Measurements from ENCODE around the gene TMEM161A. TPM values are rescaled to one million over a fixed set of nuclear protein-coding genes. Genes with fewer than 3 reads are reported as not detected.

Gene TMEM161A
- total and polyA plus RNA-seq, 9 of the 15 experiments (the other 6 are each of a cell fraction or from before 2014, with no cell fraction given), result 0.63 to 92.3 (median 38.9) TPM

GRCh38 chr19:19185853-19186740, 47.8 kb upstream of the TMEM161A start (continued):
- TF ChIP-seq TSC22D4 (tag; IDR thresholded peaks at IDR 0.05), result no peak
- no peak for TF ChIP-seq CCNT2 (IDR thresholded peaks at IDR 0.05; ENCODE audit: borderline replicate concordance, extremely low read depth, insufficient read length, low read depth, low read length)
- peak; percentile 76 for TF ChIP-seq ZNF740 (CRISPR knock-in tag; IDR thresholded peaks at IDR 0.05)
- TF ChIP-seq ZNF740 (tag; IDR thresholded peaks at IDR 0.05), result no peak; a peak in 1 of 4 replicates
- no peak for TF ChIP-seq HDAC3 (IDR thresholded peaks at IDR 0.05; ENCODE audit: borderline replicate concordance, partially characterized antibody)
- TF ChIP-seq NFYB (IDR thresholded peaks at IDR 0.05; ENCODE audit: extremely low read depth, insufficient read length), result no peak
- TF ChIP-seq CTBP1 (IDR thresholded peaks at IDR 0.05; ENCODE audit: borderline replicate concordance), result peak; percentile 30; the same call in 1 of the 2 replicates
- no peak for TF ChIP-seq TAF1 (IDR thresholded peaks at IDR 0.05; ENCODE audit: control insufficient read depth, extremely low read depth, insufficient read depth, low read length, severe bottlenecking)
- TF ChIP-seq, protein P1, sequence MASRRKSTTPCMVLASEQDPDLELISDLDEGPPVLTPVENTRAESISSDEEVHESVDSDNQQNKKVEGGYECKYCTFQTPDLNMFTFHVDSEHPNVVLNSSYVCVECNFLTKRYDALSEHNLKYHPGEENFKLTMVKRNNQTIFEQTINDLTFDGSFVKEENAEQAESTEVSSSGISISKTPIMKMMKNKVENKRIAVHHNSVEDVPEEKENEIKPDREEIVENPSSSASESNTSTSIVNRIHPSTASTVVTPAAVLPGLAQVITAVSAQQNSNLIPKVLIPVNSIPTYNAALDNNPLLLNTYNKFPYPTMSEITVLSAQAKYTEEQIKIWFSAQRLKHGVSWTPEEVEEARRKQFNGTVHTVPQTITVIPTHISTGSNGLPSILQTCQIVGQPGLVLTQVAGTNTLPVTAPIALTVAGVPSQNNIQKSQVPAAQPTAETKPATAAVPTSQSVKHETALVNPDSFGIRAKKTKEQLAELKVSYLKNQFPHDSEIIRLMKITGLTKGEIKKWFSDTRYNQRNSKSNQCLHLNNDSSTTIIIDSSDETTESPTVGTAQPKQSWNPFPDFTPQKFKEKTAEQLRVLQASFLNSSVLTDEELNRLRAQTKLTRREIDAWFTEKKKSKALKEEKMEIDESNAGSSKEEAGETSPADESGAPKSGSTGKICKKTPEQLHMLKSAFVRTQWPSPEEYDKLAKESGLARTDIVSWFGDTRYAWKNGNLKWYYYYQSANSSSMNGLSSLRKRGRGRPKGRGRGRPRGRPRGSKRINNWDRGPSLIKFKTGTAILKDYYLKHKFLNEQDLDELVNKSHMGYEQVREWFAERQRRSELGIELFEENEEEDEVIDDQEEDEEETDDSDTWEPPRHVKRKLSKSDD (conservative IDR thresholded peaks at IDR 0.05; ENCODE audit: low read length), result no peak
- TF ChIP-seq ZNF584 (CRISPR knock-in tag; IDR thresholded peaks at IDR 0.05; ENCODE audit: low read depth), result no peak
- TF ChIP-seq, protein P2, sequence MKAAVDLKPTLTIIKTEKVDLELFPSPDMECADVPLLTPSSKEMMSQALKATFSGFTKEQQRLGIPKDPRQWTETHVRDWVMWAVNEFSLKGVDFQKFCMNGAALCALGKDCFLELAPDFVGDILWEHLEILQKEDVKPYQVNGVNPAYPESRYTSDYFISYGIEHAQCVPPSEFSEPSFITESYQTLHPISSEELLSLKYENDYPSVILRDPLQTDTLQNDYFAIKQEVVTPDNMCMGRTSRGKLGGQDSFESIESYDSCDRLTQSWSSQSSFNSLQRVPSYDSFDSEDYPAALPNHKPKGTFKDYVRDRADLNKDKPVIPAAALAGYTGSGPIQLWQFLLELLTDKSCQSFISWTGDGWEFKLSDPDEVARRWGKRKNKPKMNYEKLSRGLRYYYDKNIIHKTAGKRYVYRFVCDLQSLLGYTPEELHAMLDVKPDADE (conservative IDR thresholded peaks at IDR 0.05; ENCODE audit: control insufficient read depth, low read depth, low read length), result no peak
- TF ChIP-seq BDP1 (IDR thresholded peaks at IDR 0.05; ENCODE audit: insufficient read depth, insufficient read length), result no peak
- TF ChIP-seq ZNF707 (CRISPR knock-in tag; conservative IDR thresholded peaks at IDR 0.05), result no peak
- TF ChIP-seq ZNF778 (CRISPR knock-in tag; IDR thresholded peaks at IDR 0.05), result no peak
- TF ChIP-seq, protein P3, sequence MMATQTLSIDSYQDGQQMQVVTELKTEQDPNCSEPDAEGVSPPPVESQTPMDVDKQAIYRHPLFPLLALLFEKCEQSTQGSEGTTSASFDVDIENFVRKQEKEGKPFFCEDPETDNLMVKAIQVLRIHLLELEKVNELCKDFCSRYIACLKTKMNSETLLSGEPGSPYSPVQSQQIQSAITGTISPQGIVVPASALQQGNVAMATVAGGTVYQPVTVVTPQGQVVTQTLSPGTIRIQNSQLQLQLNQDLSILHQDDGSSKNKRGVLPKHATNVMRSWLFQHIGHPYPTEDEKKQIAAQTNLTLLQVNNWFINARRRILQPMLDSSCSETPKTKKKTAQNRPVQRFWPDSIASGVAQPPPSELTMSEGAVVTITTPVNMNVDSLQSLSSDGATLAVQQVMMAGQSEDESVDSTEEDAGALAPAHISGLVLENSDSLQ (IDR thresholded peaks at IDR 0.05), result no peak
- no peak for TF ChIP-seq NR2C1 (IDR thresholded peaks at IDR 0.05)
- TF ChIP-seq NR2C1 (tag; IDR thresholded peaks at IDR 0.05), result no peak
- TF ChIP-seq, protein P4, sequence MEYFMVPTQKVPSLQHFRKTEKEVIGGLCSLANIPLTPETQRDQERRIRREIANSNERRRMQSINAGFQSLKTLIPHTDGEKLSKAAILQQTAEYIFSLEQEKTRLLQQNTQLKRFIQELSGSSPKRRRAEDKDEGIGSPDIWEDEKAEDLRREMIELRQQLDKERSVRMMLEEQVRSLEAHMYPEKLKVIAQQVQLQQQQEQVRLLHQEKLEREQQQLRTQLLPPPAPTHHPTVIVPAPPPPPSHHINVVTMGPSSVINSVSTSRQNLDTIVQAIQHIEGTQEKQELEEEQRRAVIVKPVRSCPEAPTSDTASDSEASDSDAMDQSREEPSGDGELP (CRISPR knock-in tag; IDR thresholded peaks at IDR 0.05; ENCODE audit: borderline replicate concordance), result peak; percentile 31; the same call in 1 of the 2 replicates
- TF ChIP-seq CC2D1A (IDR thresholded peaks at IDR 0.05), result peak; percentile 40; the same call in 1 of the 2 replicates
- no peak for TF ChIP-seq ZNF3 (CRISPR knock-in tag; IDR thresholded peaks at IDR 0.05)
